Stimulated activated CD8-positive, alpha-beta memory T cell treated with anti-CD3 and anti-CD28 coated beads, Interleukin-2, amount 100 ng/mL, for 48 hours (primary cell): ENCODE results near the gene TMEM215.
"Not testable (repeated sequence)": the region's sequence is repeated elsewhere in the genome, so short reads cannot be mapped to it uniquely, and the experiment has no call there.

Experiments
- DNase-seq, 2 donors: peaks; one replicate each; pipeline ENCODE4 v3.0.0-alpha.2; 2020; ENCODE audit warnings: low read depth in 2 of 2

TMEM215 gene, protein sequence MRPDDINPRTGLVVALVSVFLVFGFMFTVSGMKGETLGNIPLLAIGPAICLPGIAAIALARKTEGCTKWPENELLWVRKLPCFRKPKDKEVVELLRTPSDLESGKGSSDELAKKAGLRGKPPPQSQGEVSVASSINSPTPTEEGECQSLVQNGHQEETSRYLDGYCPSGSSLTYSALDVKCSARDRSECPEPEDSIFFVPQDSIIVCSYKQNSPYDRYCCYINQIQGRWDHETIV

DNA sequence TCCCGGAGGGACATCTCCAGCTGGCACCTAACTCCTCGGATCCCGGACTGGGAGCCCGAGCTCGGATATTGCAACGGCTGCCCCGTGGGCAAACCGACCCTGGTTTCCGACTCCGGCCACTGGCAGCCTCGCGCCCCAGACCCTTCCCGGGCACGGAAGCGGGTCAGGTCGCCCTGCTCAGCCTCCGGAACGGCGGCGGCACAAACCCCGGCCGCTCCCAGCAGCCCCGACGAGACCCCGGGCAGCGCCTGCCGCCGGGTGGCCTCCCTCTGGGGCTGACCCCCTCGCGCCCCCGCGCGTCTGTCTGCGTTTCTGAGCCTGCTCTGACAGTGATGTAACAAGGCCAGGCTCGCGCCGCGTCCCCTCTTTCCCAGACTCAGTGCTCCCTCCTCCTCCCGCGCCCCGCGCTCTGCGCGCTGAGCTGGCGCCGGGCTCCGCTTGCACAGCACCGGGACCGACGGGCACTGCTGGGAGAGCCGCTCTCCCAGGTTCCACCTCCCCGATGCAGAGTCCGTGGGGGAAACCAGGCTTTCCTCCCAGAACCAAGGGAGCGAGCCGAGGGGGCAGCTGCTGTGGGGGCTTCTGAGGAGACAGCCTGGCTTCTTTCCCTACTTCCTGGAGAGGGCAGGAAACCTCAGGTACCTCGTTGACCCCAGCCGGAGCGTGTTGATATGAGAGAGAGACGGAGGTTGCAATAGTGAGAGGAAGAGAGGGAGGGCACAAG lies at the start of gene TMEM215:
Gene TMEM215, plus strand, starts transcription at position 373 of the 724 bp plus-strand sequence. CDS start 644 bp downstream, outside the sequence.
- no peak for DNase-seq

DNA sequence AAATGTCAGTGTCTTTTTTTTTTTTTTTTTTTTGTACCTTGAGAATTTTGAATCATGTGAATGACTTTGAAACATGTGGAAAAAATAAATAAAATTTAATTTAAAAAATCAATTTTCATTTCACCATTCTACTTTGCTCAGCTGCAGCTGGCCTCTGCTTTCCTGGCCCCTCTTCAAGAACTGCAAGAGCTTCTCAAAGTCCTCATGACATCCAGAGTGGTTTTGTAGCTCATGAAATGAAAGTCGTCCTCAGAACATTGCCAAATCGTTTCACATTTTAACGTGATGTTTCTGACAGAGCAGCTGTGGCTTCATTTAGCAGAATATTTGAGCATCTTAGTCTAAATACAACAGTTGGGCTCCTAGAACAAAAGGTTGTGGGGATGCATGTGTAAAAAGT lies 47.9 kb upstream of the TMEM215 start:
- DNase-seq, result no peak

DNA sequence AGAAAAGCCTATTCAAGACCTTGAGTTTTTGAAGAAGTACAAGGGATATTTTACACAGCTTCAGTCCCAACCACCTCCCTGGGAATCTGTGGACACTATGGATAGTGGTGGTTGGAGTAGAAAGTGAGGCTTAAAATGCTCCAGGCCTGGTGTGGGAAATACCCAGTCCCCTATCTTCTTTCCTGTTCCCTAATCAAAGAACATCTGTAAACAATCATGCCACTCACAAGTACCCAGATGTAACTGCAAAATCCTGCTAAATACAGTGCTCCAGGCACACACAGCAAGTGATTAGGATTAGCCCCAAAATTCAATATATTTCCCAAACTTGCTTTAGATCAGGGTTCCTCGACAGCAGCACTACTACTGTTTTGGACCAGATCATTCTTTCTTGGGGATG lies 46.0 kb upstream of the TMEM215 start:
- no peak for DNase-seq

DNA sequence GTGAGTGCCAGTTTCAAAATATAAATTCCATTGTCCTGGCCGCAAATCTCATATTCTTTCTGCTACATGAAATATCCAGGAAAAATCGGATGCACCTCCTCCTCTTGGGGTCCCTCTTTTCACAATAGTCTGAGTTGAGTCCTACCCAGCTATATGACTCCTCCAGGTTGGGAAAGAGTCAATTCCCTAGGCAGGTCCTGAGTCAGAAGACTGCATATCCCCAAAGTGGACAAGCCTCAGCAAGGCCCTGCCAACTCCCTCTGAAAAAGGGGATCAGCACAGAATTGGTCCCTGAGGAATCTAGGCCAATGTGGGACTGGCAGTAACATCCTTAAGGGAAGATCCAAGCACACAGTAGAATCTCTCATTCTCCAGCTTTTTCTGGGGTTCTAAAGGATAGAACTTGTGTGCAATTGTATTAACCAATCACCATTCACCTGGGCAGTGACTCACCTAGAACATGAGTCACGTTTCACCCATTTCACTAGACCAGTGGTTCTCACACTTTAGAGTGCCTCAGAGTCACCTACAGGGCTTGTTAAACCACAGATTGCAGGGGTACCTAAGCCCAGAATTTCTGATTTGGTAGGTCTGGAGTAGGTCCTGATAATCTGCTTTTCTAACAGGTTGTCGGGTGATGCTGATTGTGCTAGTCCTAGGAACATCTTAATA lies 44.7 kb upstream of the TMEM215 start:
- DNase-seq, result no peak

DNA sequence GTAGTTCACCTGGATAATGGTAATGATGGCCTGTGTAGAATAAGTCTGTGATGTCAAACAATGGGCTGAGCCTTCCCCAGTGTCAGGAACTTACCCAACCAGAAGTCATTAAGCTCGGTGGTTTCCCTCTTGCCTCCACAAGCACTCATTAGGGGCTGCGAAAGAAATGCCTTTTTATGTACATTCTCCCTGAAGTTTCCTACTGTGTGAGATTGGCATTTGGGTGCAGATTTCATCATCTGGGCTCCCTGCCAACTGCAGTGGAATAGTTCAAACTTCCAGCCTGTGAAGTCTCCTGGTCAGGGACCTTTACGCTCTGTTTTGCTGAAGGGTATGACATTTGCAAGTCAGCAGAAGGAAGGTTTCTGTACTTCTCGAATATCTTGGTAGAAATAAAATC lies 41.6 kb upstream of the TMEM215 start:
- DNase-seq, result no peak

DNA sequence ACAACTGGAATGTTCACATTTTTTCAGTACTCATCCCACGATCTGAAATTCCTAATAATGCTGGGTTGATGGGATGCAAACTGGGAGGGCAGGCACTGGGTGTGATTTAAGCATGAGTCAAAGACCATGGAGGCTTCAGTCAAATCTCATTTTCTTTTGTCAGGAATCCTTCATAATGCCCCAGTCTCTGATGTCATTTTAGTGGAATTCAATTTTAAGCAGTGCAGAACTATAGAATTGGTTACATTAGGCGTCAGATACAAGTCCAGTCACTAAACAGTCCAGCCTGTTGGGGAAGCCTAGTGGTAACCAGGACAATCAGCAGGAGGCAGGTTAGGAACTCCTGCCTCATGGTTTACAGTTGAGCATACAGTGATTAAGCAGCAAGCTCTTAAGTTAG lies 41.0 kb upstream of the TMEM215 start:
- DNase-seq, result no peak

DNA sequence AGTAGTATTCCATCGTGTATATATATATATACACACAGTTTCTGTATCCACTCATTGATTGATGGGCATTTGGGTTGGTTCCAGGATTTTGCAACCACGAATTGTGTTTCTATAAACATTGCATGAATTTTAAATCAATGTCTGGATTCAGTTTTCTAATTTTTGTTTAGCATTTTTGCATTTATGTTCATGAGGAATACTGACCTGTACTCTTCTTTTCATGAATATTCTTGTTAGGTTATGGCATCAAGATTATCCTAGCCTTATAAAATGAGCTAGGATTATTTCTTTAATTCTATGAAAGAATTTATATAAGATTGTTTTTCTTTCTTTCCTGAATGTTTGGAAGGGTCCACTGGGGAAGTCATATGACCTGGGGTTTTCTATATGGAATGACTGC lies 35.3 kb upstream of the TMEM215 start:
- no peak for DNase-seq

DNA sequence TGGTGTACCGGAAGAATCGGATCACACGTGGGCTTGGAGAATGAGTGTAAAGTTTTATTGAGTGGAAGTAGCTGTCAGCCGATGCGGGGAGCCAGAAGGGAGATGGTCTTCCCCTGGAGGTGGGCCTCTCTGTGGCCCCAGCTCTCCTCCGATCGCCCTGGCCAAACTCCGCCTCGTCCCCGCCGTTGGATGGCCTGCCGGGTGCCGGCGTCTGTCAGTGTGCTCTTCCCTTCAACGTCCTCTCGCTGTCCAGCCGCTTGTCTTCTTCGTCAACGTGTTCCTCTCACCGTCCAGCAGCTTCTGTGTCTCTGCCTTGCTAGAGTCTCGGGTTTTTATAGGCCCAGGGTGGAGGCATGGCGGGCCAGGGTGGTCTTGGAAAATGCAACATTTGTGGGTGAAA lies 27.6 kb upstream of the TMEM215 start:
- DNase-seq, result no peak

DNA sequence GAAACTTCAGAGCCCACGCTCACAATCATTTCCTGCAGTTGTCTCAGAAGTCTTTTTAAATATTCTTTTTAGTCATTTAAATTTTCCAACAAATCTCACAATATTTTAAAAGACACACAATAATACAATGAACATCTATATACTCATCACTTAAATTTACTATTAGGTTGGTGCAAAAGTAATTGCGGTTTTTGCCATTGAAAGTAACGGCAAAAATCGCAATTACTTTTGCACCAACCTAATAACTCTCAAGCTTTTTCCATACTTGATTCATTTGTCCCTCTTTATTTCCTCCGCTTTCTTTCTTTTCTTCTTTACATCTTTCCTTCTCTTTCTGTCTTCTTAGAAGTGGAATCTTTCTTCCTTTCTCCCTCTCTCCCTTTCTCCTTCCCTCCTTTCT lies 19.2 kb upstream of the TMEM215 start:
- no peak for DNase-seq

DNA sequence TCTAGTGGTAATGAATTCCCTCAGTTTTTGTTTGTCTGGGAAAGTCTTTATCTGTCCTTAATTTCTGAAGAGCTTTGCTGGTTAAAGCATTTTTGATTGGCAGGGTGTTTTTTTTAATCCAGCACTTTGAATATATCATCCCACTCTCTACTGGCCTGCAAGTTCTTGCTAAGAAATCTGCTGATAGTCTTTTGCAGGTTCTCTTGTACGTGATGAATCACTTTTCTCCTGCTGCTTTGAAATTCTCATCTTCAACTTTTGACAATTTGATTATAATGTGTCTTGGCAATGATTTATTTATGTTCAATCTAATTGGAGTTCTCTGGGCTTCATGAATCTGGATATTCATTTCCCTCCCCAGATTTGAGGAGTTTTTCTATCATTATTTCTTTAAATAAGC lies 8.1 kb upstream of the TMEM215 start:
- no peak for DNase-seq

DNA sequence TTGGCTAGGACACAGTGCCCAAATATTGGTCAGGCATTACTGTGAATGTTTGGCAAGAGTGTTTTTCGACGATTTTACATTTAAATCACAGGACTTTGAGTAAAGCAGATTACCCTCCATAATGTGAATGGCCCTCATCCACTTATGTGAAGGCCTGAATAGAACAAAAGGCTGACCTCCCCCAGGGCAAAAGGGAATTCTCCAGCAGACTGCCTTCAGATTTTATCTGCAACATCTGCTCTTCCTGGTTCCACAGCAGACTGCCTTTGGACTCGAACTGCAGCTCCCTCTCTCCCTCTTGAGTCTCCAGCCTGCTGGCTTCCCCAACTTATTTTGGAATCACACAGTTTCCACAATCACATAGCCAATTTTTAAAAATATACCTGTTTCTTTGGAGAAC lies 7.1 kb upstream of the TMEM215 start:
- no peak for DNase-seq

DNA sequence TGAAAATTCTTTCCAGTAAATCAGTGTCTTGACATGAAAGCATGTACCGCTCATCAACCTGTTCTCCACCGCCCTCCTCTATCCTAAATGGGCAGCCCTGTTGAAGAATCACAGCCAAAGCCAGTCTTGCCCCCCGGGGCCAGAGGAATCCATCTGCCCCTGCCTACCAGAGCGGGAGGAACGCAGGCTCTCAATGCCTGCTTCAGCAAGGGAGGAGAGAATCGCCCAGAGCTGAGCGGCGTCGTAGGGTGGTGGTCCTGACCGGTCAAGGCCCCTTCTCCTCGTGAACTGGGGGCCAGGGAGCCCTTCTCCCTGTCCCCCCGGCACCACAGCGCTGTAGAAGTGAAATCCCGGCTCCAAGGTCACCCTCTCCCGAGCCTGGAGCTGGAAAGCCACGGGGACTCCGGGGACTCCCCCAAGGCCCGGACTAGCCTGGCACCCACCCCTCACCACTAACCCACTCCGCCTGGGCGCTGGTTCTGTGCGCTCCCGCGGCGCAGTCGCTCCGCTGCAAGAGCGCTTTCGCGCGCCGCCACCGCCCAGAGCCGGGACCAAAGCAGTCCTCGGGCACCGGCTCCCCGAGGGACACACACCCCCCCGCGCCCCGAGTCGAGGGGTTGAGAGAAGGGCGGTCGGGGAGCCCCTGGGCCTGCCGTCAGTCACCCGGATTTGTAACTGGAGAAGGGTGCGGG lies 718 bp upstream of the TMEM215 start:
- no peak for DNase-seq

DNA sequence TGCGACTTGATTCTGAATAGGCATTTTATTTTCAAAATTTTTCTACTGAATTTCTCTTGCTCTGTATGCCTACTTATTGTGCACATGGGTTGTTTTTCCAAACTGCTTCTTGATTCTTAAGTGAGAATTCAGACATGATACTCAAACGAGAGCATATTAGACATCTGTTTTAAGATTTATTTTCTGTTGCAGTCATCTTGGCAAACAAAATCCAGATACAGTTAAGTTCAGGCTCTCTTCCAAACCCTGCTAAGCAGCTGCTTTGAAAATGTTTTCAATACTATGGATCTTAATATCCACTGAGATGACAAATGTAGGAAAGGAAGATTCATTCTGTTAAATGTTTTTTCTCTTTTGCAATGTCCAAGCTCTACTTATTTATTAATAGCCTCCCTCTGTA lies 4.5 kb downstream of the TMEM215 start:
- no peak for DNase-seq

DNA sequence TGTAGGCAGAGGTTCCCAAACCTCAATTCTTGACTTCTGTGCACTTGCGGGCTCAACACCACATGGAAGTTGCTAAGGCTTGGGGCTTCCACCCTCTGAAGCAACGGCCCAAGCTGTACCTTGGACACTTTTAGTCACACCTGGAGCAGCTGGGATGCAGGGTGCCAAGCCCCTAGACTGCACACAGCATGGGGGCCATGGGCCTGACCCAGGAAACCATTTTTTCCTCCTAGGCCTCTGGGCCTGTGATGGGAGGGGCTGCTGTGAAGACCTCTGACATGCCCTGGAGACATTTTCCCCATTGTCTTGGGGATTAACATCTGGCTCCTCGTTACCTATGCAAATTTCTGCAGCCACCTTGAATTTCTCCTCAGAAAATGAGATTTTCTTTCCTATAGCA lies 12.7 kb downstream of the TMEM215 start:
- not testable (repeated sequence) for DNase-seq

DNA sequence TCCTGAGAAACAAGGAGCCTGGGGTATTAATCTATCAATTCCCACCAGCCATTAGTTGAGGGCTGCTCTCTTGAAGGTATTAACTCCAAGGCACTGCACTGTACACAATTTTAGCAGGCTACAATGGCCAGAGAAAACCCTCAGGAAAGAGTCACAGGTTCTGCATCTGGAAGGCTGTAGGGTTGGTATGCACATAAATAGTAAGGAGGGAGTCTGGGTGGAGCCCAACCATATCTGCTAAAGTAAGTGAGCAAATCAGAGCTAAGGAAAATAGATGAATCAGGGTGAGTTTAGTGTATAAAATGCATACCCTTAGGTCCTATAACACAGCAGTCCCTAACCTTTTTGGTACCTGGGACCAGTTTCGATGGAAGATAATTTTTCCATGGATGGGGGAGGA lies 18.2 kb downstream of the TMEM215 start:
- DNase-seq, result no peak

DNA sequence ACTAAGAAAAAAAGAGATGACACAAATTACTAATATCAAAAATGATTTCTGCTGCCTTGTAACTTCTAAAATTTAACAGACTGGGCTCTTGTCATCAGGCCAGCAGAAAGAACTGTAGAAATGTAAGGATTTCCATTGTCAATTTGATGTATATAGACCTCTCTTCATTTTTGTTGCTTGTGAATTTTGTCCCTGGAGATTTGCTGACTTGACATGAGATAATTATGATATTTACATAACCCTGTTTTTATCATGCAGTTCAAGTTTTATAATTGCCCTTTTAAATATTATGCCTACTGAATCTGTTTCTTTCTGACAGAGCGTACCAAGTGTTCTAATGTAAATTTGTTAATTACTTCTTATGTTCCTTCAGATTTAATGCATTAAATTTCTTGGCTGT lies 23.9 kb downstream of the TMEM215 start:
- no peak for DNase-seq

DNA sequence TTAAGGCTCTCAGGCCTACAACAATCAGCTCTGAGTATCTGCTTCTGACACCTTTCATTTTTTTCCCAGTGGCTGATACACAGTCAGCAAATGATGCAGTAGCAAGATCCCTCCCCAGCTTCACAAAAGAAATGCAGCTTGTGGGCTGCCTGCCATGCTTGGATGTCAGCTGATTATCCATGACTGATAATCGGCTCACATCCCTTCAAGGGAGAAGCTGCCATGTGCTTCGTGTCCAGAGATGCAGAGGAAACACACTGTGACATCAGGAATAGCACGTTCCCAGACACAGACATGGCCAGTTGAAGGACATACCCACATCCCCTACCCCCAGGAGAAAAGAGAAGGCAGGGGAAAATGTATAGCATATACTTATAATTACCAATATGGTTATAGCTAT lies 27.9 kb downstream of the TMEM215 start:
- DNase-seq, result no peak

DNA sequence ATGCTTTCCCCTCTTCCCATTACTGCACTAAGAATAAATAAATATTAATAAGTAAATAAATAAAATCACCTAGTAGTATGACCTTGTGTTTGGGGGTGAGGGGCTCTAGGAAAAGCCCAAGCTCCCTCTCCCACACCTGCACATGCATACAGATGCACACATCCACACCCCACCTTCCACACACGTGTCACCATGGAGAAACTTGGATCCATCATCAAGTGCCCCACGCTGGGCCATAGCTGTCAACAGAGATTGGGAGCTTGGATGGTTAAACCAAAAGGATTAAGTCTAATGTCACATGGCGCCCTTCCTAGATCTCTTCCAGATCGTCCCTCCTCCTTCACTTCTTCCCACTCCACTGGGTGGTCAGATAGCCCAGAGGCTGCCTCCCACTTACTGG lies 37.0 kb downstream of the TMEM215 start:
- no peak for DNase-seq

DNA sequence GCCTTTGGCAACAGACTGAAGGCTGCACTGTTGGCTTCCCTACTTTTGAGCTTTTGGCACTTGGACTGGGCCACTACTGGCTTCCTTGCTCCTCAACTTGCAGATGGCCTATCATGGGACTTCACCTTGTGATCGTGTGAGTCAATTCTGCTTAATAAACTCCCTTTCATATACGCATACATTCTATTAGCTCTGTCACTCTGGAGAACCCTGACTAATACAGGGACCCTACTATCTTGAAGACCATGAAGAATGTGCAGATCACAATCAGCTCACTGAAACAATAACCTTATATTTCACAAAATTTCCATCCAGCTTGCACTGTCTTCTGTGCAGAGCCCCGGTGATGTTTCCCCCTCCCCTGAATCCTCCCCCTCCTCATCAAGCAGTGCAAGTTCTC lies 39.8 kb downstream of the TMEM215 start:
- no peak for DNase-seq

DNA sequence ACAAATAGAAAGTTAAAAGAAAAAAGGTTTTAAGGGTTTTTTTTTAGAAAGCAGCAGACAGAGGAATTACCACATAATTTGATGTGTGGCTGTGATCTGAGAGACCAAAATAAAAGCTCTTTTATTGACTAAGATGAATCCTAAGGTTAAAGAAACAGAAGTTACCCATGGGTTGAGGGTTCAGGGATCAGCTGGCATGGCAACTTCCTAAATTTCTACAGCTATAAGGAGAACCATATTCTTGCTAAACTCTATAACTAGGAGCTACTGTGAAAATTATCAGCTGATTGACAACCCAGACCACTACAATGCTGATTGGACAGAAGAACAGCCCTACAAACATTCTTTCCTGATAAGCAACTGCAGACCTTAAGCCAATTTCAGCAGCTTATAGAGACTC lies 40.2 kb downstream of the TMEM215 start:
- no peak for DNase-seq

DNA sequence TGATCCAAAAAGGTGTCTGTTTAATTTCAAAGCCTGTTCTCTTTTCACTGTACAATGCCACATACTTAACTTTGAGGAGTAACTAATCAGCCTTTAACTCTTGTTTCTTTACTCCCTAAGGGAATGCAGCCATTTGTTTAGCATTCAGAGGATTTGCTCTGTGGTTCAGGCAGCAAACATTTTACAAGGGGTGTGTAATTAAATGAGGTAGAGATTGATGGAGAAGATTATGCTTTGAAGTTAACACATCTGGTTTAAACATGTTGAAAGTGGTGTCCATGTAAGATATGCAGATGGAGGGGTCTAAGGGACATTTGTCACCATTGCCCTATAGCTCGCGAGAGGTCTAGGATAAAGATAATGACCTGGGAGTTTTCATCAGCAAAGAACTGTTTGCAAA lies 41.9 kb downstream of the TMEM215 start:
- DNase-seq, result no peak

DNA sequence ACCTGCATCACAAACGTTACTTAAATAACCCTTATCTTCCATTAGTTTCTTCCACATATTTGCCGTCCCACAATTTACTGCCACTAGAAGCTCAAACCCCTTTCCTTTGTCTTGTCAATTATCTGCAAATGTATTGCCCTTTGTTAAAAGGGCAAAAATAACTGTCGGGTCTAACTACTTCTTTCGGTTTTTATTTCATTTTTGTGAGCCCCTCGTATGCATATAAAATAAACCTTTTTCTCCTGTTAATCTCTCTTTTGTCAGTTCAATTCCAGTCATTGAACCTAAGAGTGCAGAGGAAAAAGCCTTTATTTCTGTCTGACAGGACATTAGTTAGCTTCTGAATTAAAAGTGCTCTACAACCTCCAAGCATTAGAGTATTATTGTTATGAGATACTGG lies 45.5 kb downstream of the TMEM215 start:
- DNase-seq, result no peak

DNA sequence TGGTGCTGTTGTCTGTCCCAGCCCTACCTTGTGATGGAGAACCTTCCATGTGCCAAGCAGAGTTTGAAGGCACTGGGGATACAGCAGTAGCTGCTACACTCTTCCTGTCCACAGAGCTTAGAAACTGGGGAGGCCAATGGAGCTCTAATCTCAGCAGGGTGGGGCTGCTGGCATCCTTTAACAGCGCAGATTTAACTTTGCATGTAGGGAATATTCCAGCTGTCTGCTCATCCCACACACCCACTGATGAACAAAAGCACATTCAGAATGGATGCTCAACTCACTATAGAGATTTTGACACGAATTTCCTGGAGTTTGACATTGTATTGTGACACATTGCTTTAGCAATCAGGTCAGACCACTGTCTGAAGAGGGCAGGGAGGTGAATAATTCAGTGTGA lies 49.0 kb downstream of the TMEM215 start:
- DNase-seq, result no peak
